ENCODE measurements around the gene ABHD12.

GRCh38 chr20:25270829-25271251 is 119.8 kb downstream of the ABHD12 start:
- TF ChIP-seq, protein P1, sequence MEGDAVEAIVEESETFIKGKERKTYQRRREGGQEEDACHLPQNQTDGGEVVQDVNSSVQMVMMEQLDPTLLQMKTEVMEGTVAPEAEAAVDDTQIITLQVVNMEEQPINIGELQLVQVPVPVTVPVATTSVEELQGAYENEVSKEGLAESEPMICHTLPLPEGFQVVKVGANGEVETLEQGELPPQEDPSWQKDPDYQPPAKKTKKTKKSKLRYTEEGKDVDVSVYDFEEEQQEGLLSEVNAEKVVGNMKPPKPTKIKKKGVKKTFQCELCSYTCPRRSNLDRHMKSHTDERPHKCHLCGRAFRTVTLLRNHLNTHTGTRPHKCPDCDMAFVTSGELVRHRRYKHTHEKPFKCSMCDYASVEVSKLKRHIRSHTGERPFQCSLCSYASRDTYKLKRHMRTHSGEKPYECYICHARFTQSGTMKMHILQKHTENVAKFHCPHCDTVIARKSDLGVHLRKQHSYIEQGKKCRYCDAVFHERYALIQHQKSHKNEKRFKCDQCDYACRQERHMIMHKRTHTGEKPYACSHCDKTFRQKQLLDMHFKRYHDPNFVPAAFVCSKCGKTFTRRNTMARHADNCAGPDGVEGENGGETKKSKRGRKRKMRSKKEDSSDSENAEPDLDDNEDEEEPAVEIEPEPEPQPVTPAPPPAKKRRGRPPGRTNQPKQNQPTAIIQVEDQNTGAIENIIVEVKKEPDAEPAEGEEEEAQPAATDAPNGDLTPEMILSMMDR (IDR thresholded peaks at IDR 0.05; ENCODE audit: insufficient read depth, low read length), result no peak
- TF ChIP-seq, protein P2, sequence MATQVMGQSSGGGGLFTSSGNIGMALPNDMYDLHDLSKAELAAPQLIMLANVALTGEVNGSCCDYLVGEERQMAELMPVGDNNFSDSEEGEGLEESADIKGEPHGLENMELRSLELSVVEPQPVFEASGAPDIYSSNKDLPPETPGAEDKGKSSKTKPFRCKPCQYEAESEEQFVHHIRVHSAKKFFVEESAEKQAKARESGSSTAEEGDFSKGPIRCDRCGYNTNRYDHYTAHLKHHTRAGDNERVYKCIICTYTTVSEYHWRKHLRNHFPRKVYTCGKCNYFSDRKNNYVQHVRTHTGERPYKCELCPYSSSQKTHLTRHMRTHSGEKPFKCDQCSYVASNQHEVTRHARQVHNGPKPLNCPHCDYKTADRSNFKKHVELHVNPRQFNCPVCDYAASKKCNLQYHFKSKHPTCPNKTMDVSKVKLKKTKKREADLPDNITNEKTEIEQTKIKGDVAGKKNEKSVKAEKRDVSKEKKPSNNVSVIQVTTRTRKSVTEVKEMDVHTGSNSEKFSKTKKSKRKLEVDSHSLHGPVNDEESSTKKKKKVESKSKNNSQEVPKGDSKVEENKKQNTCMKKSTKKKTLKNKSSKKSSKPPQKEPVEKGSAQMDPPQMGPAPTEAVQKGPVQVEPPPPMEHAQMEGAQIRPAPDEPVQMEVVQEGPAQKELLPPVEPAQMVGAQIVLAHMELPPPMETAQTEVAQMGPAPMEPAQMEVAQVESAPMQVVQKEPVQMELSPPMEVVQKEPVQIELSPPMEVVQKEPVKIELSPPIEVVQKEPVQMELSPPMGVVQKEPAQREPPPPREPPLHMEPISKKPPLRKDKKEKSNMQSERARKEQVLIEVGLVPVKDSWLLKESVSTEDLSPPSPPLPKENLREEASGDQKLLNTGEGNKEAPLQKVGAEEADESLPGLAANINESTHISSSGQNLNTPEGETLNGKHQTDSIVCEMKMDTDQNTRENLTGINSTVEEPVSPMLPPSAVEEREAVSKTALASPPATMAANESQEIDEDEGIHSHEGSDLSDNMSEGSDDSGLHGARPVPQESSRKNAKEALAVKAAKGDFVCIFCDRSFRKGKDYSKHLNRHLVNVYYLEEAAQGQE (IDR thresholded peaks at IDR 0.05; ENCODE audit: insufficient replicate concordance, low read depth), result no peak
- TF ChIP-seq SPI1 (IDR thresholded peaks at IDR 0.05; ENCODE audit: borderline replicate concordance, low read depth), result no peak
